ENCODE measurements around the gene EMC7. TPM values are rescaled to one million over a fixed set of nuclear protein-coding genes. Genes with fewer than 3 reads are reported as not detected.
"Not testable (repeated sequence)": the region's sequence is repeated elsewhere in the genome, so short reads cannot be mapped to it uniquely, and the experiment has no call there.

Gene EMC7
- total and polyA plus RNA-seq, 7 donors = 50.4 to 128 (median 82.8) TPM

DNA sequence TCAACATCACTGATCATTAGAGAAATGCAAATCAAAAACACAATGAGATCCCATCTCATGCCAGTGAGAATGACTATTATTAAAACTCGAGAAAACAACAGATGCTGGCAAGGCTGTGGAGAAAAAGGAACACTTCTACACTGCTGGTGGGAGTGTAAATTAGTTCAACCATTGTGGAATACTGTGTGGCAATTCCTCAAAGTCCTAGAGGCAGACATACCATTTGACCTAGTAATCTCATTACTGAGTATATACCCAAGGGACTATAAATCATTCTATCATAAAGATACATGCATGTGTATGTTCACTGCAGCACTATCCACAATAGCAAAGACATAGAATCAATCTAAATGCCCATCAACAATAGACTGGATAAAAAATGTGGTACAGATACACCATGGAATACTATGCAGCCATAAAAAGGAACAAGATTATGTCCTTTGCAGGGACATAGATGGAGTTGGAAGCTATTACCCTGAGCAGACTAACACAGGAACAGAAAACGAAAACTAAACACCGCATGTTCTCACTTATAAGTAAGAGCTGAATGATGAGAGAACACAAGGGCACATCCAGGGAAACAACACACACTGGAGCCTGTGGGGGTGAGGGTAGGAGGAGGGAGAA, 47.5 kb downstream of the EMC7 start:
- no peaks in the 10 kb centered on the region for H3K4me1 ChIP-seq
- no peak overlapping the region for H3K27ac ChIP-seq
- H3K36me3 ChIP-seq (ENCODE audit: insufficient read depth in 1 of 2, low read depth in 1 of 2) = no peaks in the 10 kb centered on the region
- no peaks in the 10 kb centered on the region for H3K27me3 ChIP-seq (ENCODE audit: insufficient read depth in 3 of 3, low read length in 2 of 3)
- TF ChIP-seq, protein P1, sequence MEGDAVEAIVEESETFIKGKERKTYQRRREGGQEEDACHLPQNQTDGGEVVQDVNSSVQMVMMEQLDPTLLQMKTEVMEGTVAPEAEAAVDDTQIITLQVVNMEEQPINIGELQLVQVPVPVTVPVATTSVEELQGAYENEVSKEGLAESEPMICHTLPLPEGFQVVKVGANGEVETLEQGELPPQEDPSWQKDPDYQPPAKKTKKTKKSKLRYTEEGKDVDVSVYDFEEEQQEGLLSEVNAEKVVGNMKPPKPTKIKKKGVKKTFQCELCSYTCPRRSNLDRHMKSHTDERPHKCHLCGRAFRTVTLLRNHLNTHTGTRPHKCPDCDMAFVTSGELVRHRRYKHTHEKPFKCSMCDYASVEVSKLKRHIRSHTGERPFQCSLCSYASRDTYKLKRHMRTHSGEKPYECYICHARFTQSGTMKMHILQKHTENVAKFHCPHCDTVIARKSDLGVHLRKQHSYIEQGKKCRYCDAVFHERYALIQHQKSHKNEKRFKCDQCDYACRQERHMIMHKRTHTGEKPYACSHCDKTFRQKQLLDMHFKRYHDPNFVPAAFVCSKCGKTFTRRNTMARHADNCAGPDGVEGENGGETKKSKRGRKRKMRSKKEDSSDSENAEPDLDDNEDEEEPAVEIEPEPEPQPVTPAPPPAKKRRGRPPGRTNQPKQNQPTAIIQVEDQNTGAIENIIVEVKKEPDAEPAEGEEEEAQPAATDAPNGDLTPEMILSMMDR (IDR thresholded peaks at IDR 0.05) = no peak
- no peak for DNase-seq
- WGBS, 3 donors = 93 to 95% (median 93%) methylated on average over 3 of the region's 3 CpGs
- no peak for ATAC-seq
- H3K4me3 ChIP-seq = no peak overlapping the region
- intact Hi-C loops (cut with DNase I) = no loop called here
- no peaks in the 10 kb centered on the region for H3K9me3 ChIP-seq

DNA sequence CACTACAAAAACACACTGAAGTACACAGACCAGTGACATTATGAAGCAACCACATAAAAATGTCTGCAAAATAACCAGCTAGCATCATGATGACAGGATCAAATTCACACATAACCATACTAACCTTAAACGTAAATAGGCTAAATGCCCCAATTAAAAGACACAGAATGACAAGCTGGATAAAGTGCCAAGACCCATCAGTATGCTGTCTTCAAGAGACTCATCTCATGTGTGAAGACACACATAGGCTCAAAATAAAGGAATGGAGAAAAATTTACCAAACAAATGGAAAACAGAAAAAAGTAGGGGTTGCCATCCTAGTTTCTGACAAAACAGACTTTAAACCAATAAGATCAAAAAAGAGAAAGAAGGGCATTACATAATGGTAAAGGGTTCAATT, 51.3 kb downstream of the EMC7 start:
- H3K4me3 ChIP-seq; intact Hi-C loops (cut with DNase I): not testable (repeated sequence)

GRCh38 chr15:34049112-34049511, 52.5 kb downstream of the EMC7 start:
- ATAC-seq = no peak
- H3K4me3 ChIP-seq = no peak overlapping the region
- H3K4me1 ChIP-seq = no peaks in the 10 kb centered on the region
- H3K27me3 ChIP-seq (ENCODE audit: insufficient read depth in 3 of 3, low read length in 2 of 3) = no peaks in the 10 kb centered on the region
- no peak overlapping the region for H3K27ac ChIP-seq
- H3K36me3 ChIP-seq (ENCODE audit: insufficient read depth in 1 of 2, low read depth in 1 of 2) = no peaks in the 10 kb centered on the region
- DNase-seq = no peak
- 95 to 100% (median 99%) methylated on average over 2 of the region's 2 CpGs for WGBS, 3 donors
- H3K9me3 ChIP-seq = no peaks in the 10 kb centered on the region
- intact Hi-C loops (cut with DNase I) = no loop called here
- TF ChIP-seq, protein P1 (IDR thresholded peaks at IDR 0.05) = no peak

More for the DNA sequence above, 51.3 kb downstream of the EMC7 start:
- not testable (repeated sequence) for H3K36me3 ChIP-seq (ENCODE audit: insufficient read depth in 1 of 2, low read depth in 1 of 2); H3K9me3 ChIP-seq; DNase-seq; H3K27ac ChIP-seq; ATAC-seq; H3K27me3 ChIP-seq (ENCODE audit: insufficient read depth in 3 of 3, low read length in 2 of 3); H3K4me1 ChIP-seq
- whole genome bisulfite sequencing, 3 donors = 72 to 97% (median 90%) methylated on average over 1 of the region's 1 CpG

- Histone ChIP-seq H3K36me3 (ENCODE audit: insufficient read depth in 1 of 2, low read depth in 1 of 2) (no peaks in the 10 kb centered on the region), H3K27me3 (ENCODE audit: insufficient read depth in 3 of 3, low read length in 2 of 3) (no peaks in the 10 kb centered on the region), H3K4me3 (no peak overlapping the region), H3K4me1 (no peaks in the 10 kb centered on the region), H3K9me3 (no peaks in the 10 kb centered on the region), H3K27ac (no peak overlapping the region)
- intact Hi-C loops (cut with DNase I) = no loop called here
- no peak for DNase-seq
- ATAC-seq = no peak
- WGBS, 3 donors = 69 to 77% (median 73%) methylated on average over 10 of the region's 10 CpGs
- TF ChIP-seq, protein P1 (IDR thresholded peaks at IDR 0.05) = no peak
These were observed 53.5 kb downstream of the EMC7 start for GRCh38 chr15:34047893-34048775.

DNA sequence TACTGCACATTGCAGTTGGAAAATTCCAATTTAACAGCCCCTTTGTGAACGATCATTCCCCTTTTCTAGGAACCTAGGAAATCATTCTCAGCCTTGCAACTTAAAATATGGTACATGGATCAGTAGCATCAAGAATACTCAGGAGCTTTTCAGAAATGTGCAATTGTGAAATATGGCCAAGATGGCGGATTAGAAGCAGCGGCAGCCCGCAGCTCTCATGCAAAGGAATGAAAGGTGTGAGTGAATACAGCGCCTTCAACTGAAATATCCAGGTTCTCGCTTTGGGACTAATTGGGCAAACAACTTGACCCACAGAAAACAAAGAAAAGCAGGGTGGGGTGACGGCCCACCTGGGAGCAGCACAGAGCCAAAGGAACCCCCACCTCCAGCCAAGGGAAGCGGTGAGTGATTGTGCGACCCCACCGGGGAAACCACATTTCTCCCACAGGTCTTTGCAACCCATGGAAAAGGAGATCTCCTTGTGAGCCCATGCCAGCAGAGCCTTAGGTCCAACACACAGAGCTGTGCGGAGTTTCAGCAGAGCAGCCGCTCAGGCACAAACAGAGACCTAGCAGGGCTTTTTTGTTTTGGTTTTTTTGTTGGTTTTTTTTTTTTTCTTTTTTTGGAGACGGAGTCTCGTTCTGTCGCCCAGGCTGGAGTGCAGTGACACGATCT, 55.1 kb downstream of the EMC7 start:
- WGBS, 3 donors = 86 to 88% (median 87%) methylated on average over 14 to 16 of the region's 16 CpGs
- ATAC-seq = no peak

More for the DNA sequence above, 55.1 kb downstream of the EMC7 start:
- DNase-seq = no peak
- Histone ChIP-seq H3K4me3 (no peak overlapping the region), H3K27ac (no peak overlapping the region), H3K4me1 (no peaks in the 10 kb centered on the region), H3K27me3 (ENCODE audit: insufficient read depth in 3 of 3, low read length in 2 of 3) (no peaks in the 10 kb centered on the region), H3K9me3 (no peaks in the 10 kb centered on the region), H3K36me3 (ENCODE audit: insufficient read depth in 1 of 2, low read depth in 1 of 2) (no peaks in the 10 kb centered on the region)
- intact Hi-C loops (cut with DNase I) = no loop called here
- TF ChIP-seq, protein P1 (IDR thresholded peaks at IDR 0.05) = no peak

Measured in psoas muscle (tissue), 8 donors.